ENCODE data around the gene C17orf58.
A peak's percentile ranks its signal among the peaks of the same experiment; 100 is the strongest.
"Not testable (repeated sequence)": the region's sequence is repeated elsewhere in the genome, so short reads cannot be mapped to it uniquely, and the experiment has no call there.

Gene C17orf58

DNA sequence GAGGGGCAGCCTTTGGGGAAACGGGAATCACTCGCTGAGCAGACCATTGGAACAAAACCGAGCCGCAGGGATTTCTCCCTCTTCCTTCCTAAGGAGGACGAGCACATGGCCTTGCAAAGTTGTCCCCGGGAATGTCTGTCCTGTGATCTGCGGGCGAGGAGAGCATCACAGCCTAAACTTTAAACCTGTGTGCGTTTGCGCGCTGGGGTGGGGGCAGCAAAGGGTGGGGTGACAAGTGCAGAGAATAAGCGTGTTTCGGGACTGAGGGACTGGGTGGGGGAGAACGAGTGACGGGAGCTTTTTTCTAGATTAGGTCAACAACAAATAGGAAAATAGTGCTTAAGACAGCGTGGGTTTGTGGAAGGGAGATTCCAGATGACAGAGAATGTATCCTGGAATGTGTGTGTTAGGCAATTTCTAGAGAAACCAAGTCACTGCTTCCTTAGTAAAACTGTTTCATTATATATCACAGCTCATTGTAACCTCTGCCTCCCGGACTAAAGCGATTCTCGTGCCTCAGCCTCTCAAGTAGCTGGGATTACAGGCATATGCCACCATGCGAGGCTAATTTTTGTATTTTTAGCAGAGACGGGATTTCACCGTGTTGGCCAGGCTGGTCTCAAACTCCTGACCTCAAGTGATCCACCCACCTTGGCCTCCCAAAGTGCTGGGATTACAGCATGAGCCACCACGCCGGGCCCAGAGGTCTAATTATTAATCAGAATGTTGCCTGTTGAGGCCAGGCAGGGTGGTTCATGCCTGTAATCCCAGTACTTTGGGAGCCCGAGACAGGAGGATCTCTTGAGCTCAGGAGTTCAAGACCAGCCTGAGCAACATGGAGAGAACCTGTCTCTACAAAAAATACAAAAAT, at the start of gene C17orf58:
TSS of gene C17orf58 (minus strand) at position 169 of the 871 bp plus-strand sequence. CDS start 271 bp downstream, outside the sequence.
- Histone ChIP-seq H3K4me3 (peak within 1 kb of the TSS; percentile 81), H3K27ac (peak within 1 kb of the TSS; percentile 3 to 70)
- not testable (repeated sequence) for DNase-seq (ENCODE audit: low spot score)

DNA sequence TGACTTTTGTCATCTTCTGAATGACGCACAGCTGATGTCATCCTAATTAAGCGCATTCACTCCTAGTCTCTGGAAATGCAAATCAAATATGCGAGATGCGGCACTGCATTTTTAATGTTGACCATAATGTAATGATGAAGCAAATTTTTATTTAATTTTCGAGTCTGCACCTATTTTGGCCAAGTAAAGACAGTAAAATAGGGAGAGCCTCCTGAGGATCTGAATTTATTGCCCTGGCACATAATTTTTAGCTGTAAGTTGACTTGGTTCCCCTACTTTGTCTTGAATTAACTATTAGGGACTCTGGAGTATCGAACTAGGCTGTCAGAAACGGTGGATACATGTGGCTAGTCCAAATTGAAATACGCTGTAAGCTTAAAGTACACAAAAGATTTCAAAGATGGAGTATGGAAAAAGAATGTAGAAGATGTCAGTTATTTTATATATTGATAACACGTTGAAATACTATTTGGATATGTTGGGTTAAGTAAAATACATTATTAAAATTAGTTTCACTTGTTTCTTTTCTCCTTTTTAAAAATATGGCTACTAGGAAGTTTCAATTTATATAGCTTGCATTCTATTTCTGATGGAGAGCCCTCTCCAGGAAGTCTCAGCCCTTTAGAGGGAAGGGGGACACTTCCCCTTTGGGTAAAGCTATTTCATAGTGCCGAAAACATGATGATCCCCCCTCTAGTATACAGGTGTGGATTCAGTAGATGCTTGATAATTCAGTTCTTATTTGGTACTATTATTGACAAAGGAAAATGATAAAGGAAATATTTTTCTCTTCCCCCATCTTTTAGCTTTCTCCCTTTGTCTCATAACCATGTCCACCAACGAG, 40.3 kb upstream of the C17orf58 start:
- Histone ChIP-seq H3K4me3 (peak overlapping the region; percentile 97), H3K27ac (peak overlapping the region; percentile 55 to 86)
- no peak for DNase-seq (ENCODE audit: low spot score)
- TF ChIP-seq, protein P1, sequence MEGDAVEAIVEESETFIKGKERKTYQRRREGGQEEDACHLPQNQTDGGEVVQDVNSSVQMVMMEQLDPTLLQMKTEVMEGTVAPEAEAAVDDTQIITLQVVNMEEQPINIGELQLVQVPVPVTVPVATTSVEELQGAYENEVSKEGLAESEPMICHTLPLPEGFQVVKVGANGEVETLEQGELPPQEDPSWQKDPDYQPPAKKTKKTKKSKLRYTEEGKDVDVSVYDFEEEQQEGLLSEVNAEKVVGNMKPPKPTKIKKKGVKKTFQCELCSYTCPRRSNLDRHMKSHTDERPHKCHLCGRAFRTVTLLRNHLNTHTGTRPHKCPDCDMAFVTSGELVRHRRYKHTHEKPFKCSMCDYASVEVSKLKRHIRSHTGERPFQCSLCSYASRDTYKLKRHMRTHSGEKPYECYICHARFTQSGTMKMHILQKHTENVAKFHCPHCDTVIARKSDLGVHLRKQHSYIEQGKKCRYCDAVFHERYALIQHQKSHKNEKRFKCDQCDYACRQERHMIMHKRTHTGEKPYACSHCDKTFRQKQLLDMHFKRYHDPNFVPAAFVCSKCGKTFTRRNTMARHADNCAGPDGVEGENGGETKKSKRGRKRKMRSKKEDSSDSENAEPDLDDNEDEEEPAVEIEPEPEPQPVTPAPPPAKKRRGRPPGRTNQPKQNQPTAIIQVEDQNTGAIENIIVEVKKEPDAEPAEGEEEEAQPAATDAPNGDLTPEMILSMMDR (IDR thresholded peaks at IDR 0.05): no peak

DNA sequence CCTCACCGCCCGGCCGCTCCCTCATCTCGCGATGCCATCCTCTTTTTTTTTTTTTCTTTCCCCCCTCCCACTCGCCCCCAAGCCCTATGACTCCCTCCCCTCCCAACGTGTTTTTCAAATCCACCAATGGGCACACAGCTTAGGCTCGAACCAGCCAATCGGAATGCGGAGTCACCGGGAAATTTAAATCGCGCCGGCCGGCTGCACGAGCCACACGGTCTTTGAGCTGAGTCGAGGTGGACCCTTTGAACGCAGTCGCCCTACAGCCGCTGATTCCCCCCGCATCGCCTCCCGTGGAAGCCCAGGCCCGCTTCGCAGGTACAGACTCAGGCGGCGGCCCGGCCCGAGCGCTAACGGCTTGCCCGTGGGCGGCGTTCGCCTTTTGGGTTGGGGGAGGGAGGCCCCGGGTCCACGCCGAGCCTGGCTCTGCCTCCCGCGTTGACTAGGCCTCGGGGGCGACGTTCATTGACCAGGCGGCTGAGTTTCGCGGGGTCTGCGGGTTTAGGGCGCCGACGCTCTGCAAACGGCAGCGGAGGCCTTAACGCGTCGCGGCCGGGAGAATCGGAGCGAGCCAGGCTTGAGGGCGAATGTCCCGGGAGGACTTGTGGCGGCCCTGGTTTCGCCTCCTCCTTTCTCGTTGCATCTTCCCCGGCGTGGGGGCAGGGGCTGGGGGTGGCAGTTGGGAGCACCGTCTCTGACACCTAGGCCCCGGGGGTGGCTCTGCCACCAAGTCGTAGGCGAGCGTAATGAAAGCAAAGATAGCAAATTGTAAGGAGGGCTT, 39.4 kb upstream of the C17orf58 start, which contains the start of gene KPNA2:
TSS of gene KPNA2 (plus strand) at position 213 of the 781 bp plus-strand sequence. CDS start 1,398 bp downstream, outside the sequence.
- TF ChIP-seq, protein P1 (IDR thresholded peaks at IDR 0.05): no peak
- Histone ChIP-seq H3K27ac (peak within 1 kb of the TSS; percentile 55 to 86), H3K4me3 (peak within 1 kb of the TSS; percentile 97)
- peak; percentile 94 for DNase-seq (ENCODE audit: low spot score)

- TF ChIP-seq, protein P1 (IDR thresholded peaks at IDR 0.05): no peak
- DNase-seq (ENCODE audit: low spot score): no peak
- no peak overlapping the region for H3K27ac ChIP-seq
- peak overlapping the region; percentile 49 for H3K4me3 ChIP-seq
Observed at GRCh38 chr17:68035131-68035522, 38.9 kb upstream of the C17orf58 start.

DNA sequence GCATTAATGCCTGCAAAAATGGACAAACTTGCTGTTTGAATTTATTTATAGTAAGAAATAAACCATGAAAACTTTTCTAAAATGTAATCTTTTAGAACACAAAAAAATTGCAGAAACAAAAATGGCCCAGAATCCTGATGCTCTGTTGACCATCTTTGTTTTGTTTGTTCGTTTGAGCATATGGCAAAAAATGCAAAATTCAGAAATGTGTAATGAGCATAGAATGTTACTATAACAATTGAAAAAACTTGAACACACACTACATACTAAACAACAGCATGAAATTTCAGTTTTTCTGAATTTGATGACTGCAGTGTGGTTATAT, 38.1 kb upstream of the C17orf58 start:
- TF ChIP-seq, protein P1 (IDR thresholded peaks at IDR 0.05): no peak
- DNase-seq (ENCODE audit: low spot score): no peak
- H3K27ac ChIP-seq: no peak overlapping the region
- no peak overlapping the region for H3K4me3 ChIP-seq

DNA sequence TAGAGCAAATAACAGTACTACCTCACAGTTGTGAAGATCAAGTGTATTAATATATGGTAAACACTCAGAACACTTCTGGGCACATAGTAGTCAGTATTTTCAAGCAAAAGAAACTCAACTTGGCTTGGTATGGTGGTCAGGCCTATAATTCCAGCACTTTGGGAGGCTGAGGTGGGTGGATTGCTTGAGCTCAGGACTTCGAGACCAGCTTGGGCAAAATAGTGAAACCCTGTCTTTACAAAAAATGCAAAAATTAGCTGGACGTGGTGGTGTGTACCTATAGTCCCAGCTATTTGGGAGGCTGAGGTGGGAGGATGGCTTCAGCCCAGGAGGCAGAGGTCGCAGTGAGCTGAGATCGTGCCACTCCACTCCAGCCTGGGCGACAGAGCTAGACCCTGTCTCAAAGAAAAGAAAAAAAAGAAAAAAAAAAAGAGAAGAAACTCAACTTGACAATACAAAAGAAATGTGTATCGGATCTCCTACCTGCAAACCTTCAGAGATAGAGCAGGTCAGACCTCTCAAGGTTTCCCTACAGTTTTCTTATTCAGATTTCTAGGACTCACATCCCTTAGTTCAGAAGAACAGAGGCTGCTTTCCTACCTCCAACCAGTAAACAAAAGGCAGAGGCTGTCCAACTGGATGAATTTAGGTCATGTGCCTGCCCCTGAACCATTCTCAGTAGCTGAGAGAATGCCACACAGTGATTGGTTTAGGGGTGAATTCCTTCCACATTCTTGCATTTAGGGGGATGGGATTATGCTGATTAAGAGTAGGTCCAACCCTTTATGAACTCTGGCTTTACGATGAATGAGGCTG, 37.6 kb upstream of the C17orf58 start:
- TF ChIP-seq, protein P1 (IDR thresholded peaks at IDR 0.05): no peak
- DNase-seq (ENCODE audit: low spot score): no peak
- Histone ChIP-seq H3K4me3 (no peak overlapping the region), H3K27ac (no peak overlapping the region)

All from coronary artery (tissue), 2 donors.